HG02973 (cell line): ENCODE results near the gene SFSWAP.

Experiments used
- ATAC-seq: cut with Tn5 transposase; IDR thresholded peaks from one replicate; pipeline ENCODE4 v1.9.1; 2021; ENCODE audit warnings: moderate library complexity; ENCODE audit not compliant: unreplicated experiment

The SFSWAP gene

DNA sequence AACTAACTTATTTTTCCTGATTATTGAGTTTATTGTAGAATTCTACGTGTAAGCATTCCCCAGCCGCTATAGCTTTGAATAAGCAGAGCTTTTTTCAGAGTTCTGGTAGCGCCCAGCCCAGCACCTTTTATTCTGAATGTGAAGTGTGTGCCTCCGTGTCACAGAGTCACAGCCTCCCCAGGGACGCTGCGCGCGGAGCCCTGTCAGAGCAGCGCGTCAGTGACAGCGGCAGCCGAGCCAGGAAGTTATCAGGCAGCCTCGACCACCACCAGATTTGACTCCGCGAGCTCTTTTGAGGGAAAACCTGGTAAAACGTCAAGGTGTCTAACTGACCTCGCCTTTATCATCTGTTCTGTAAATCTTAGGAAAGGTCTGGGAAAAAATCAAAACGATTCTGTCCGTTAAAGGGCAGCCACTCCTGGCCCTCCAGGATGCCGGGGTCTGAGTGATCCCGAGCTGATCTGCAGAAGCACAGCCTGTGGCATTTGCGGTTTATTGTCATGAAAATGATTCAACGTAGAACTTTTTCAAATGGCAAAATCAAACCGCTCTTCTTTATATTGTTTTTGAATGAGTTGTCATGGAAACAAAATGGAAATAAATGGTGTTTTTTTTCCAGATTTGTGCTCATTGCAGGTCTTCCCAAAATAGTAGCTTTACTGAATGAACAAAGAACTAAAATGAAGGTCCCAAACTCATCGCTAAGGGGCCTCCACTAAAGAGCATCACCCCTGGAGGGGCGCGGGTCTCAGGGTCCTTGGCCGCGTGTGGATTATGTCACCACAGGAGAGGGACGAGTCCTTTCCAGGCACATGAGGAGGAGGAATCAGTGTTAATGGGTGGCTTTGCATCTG is 74.2 kb downstream of the SFSWAP start:
- ATAC-seq, result no peak

DNA sequence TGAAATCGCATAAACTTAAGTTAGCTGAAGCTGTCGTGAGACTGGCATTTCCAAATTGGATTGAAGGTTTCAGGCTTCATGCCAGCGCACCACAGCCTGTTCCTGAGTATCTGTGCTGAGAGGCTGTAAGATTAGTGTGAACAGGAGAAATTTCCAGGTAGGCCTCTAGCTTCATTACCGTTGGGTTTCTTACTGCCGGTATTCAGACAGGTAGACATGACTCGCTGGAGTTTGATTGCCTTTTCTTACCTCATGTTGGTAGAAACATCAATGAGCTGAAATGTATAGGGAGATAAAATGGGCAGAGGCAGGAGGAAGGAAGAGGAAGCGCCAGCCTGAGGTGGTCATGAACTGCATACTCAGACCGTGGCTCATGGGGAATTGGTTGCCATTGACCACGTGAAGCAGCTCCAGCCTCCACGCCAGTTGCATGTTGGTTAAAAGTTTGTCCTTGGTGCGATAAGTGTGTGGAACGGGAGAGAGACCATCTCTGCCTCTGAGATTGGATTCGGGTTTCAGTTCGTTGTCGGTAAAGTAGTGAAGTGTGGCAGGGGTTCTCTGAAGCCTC is 75.0 kb downstream of the SFSWAP start:
- ATAC-seq, result no peak

DNA sequence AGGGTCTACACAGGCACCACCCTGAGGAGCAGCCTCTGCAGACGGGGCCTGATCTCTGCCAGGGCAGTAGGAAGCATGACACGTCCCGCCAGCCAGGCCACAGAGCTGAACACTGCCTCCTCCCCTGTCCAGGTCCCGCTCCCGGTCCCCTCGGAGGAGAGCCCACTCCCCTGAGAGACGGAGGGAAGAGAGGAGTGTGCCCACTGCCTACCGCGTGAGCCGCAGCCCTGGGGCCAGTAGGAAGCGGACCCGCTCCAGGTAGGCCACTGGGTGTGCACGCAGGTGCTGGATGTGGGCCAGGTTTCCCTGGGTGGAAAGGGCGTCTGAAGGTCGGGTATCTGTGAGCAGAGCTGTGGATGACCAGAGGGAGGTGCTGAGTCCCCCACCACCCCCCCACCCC is 75.4 kb downstream of the SFSWAP start:
- ATAC-seq, result no peak

DNA sequence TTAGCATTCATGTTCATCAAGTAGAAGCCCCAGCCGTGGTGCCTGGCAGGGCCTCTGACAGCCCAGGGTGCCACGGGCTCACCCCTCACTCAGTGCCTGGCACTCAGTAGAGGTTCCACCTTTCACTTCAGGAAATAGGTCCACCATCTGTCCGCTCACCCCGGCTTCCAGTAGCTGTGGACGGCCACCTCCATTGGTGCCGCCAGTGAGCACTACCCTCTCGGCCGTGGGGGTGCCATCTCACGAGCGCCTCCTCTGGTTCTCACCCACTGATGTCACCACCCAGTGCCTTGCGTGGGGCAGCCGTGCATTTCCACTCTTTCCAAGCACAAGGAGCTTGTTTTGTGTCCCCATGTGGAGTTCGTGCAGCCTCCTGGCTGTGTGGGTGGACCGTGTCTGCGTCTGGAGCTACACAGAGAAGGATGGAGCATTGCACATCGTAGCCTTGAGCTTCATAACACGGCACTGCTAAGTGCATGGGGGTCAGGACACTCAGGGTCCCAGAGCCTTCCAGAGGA is 76.3 kb downstream of the SFSWAP start:
- no peak for ATAC-seq

DNA sequence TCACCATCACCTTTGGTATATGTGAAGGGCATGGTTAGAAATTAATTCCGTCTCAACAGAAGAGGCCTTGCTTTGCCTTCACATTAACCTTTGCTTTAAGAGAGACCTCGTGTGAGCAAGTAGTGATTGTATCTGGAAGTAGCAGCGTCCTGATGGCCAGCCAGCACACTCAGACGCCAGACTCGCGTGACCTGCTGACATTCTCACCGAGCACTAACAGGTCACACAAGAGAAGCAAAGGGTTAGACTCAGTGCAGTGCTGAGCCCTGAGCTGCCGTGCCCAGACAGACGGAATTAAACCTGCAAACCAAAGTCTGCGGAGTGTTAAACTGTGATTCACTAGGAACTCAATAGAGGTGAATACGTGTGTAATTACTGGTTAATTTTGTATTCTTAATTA is 77.2 kb downstream of the SFSWAP start:
- no peak for ATAC-seq

DNA sequence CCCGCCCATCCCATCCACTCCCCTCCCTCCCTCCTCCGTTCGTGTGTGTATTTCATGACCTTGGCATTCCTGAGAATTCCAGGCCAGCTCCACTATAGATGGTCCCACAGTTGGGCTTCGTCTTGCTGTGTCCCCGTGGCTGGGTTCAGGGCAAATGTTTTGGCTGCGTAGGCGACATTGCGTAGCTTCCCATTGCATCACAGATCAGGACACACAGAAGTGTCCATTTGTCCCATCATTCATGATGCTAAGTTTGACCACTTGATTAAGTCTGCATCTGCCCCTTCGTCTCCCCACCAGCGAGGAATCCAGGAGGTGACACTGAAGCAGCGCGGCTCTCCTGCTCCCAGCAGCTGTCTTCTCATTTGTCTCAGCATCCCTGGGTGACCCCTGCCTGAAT is 78.7 kb downstream of the SFSWAP start:
- ATAC-seq, result no peak

DNA sequence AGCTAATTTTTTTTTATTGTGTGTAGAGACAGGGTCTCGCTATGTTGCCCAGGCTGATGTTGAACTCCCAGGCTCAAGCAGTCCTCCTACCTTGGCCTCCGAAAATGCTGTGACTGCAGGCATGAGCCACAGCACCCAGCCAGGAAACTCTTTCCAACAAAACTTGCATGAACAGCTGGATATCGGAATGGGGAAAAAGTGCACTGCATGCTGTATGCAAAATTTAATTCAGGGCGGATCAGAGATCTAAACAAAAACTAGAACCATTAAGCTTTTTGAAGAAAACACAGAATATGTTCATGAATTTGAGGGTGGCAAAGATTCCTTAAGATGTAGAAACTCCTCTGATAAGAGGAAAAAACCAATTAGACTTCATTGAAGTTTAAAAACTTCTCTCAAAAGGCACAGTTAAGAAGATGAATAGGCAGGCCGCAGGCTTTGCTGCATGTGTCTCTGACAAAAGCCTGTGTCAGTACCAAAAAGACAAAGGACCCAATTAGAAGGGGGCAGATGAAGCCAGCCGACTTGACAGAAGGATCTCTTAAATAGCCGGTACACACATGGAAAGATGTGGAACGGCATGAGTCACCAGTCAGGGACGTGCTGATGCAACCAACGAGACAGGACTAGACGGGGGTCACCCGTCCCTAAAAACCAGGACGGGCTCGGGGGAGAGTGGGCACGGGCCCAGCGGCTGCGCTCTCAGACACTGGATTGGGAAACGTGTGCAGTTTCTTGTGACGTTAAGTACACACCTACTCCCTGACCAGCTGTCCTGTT is 82.5 kb downstream of the SFSWAP start:
- no peak for ATAC-seq

DNA sequence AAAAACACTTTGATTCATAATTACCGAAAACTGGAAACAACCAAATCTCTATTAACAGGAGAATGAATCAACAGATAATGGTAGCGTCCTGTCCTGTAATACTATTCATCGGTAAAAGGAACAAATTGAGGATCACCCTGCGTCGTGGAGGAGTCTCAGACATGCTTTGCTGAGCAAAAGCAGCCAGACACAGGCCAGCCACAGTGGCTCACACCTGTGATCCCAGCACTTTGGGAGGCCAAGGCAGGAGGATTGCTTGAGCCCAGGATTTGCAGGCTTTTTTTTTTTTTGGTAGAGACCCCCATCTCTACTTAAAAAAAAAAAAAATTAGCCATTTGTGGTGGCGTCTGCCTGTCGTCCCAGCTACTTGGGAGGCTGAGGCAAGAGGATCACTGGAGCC is 83.2 kb downstream of the SFSWAP start:
- no peak for ATAC-seq

DNA sequence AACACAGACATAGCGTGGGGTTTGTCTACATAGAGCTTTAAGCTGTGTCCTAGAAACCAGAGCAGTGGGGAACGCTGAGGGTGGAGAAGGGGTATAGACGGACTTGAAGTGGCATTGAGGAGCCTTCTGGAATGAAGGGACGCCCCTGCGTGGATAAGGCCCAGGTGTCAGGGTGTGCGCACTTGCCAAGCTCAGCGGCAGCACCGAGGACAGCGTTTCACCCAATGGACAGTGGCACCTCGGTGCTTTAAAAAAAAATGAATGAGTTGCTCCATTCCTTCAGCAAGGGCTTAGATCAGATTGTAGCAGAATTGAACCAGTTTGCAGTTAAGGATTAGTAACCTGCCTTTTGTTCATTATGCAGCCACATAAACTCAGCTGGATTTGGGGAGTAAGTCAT is 83.7 kb downstream of the SFSWAP start:
- no peak for ATAC-seq

DNA sequence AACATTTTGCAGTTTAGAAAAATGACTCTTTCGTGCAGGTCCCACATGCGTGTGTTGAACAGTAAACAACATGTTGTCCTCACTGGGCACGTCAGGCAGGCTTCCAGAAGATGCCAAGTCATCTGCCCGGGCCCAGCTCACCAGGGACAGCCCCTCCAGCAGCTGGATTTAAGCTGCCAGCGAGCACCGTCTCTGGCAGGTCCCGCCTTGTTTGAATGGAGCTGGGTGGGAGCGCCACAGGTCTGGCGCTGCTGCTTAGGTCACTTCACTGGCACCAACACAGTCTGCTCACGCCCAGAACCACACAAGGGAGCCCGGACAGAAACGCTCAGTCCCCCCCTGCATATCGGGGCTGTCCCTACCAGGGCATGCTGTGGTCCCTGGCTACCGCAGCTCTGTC is 84.2 kb downstream of the SFSWAP start:
- ATAC-seq, result no peak

DNA sequence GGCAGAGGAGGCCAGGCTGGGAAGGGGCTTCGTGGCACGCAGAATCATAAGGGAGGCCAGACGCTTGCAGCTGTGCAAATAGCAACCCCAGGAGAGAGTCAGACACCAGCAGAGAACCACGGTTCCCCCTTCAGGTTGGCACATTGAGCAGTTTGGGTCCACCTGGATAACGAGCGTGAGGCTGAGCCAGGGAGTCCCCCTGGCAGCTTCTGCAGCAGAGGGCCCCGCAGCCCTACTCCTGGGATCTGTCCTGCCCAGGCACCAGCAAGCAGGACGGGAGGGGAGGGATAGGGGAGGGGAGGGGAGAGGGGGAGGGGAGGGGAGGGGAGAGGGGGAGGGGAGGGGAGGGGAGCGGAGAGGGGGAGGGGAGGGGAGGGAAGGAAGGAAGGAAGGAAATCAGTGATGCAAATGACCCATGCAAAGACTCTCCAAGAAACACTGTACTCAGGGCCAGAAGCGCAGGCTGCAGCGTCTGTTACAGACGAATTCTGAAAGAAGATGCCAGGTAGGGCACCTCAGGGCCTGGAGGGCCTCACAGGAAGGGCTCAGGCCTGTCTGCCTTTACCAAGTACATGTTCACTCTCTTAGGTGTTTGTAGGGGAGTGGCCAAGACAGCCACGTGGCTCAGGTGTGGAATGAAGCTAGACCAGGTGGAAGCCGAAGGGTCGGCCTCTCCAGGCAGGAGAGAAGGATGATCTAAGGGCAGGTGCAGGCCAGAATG is 85.0 kb downstream of the SFSWAP start:
- ATAC-seq, result no peak

DNA sequence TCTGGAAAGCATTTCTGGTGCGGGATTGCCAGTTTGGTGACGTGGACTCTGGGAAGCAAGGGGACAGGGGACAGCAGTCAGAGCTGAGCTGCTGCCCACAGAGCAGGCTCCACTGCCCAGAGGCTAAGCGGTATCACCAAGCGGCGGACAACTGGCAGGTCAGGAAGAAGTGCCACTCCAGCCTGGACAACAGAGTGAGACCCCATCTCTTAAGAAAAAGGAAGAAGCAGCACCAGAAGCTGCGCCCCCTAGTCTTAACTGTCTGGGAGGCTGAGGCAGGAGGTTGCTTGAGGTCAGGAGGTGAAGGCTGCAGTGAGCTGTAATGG is 85.5 kb downstream of the SFSWAP start:
- ATAC-seq, result no peak

DNA sequence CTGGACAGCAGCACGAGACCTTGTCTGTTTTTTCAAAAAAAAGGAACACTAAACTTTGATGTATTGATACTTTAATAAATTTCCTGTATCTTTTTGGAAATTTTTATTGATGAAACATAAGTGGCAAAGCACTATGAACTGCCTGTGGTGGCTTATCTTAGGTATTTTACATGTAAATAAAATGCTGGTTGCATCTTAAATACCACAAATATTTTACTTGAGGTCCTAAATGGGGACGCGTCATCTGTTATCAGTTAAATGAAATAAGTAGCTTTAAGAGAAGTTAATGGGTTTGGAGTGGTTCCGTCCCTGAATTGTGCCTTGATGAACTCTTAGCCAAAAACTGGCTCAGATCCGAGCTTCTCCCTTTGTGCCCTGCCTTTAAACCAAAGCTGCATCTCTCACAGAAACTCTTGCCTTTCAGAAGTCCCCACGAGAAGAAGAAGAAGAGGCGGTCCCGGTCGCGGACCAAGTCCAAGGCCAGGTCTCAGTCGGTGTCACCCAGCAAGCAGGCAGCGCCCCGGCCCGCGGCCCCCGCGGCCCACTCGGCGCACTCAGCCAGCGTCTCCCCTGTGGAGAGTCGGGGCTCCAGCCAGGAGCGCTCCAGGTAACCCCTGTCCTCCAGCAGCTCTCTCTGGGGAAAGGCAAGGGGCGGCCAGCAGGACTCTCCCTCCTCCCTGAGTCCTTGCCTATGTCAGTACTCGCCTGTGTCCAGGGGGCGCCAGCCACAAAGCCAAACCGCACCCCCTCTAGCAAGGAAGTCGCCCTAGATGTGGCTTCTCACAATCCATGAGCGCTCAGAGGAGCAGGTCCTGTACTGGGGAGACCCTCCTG is 86.1 kb downstream of the SFSWAP start:
- ATAC-seq, result no peak

DNA sequence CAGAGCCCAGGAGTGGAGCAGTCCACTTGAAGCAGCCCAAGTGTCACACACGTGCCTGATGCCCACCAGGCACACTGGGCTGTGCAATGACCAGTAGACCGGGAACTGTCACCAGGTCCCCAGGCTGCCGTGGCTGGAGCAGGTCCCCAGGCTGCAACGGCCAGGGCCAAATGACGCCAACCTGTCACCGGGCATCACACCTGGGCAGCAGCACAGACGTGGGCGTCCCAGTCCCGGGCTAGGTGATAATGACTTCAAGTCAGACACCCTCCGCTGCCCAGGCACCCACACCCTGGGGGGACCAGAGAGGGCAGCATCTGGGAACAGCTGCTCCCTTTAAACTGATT is 86.7 kb downstream of the SFSWAP start:
- ATAC-seq, result no peak

DNA sequence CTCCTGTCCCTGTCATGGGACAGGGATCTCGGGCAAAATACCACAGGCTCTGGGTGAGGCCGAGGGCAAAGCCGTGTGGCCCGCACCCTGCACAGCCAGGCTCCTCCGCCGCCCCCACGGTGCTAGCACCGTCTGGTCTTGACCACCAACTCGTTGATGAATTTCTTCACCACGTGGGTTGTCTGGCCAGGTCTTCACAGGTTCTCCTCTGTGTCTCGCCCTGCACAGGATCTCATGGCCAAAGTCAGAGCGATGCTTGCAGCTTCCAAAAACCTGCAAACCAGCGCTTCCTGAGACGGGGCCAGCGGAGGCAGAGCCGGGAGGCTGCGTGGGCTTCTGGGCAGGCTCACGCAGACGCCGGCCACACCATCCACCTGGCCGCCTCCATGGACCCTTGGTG is 88.3 kb downstream of the SFSWAP start:
- no peak for ATAC-seq

DNA sequence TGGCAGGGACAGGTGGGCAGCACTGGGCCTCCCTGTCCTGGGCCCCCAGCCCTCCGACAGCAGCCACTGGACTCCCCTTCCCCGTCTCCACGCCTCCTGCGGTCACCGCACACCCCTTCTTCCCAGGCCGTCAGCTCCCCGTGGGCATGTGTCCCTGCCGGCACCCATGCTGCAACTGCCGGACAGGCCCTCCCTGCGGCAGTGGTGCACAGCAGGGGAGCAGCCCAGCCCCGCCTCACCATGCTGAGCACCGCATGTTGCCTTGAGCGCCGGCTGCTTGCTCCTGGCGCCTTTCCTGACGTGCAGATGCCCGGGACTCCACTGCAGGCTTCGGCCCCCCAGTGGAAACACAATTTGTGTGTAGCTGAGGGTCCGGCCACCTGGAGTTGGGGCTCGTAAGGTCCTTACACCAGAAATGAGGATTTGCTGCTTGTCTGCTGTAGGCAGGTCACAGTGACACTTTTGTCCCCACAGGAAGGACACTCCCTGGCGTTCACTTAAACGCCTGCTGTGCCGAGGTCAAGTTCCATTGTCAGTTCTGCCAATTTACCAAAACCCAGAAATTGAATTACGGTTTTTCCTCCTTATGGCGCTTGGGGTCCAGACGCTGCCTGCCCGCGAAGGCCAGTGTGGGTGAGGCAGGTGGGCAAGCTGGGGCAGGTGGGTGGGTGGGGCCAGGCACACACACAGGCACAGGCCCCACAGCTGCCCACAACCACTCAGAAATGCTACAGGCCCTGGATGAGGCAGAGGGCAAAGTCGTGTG is 89.1 kb downstream of the SFSWAP start:
- no peak for ATAC-seq

DNA sequence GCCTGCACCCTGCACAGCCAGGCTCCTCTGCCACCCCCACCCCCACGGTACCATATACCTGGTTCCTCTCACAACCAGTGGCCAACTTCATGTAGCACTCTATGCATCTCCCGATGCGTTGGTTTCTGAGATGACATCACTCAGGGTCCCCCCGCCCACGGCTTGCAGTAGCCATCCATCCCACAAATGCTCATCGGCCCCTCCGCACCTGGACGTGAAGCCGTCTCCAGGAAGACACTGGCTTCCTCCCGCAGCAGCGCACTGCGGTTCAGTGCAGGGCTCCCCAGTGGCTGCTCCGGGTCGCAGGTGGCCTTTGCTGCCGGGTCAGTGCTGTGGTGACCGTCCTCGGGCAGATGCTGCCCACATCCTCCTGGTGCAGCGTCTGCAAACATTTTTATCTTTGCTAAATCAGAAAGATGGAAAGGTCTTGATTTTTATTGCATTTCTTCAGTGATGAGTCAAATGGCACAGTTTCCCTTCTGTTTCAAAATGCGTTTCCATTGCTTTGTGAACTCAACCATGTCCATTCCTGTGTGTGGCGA is 89.8 kb downstream of the SFSWAP start:
- no peak for ATAC-seq

DNA sequence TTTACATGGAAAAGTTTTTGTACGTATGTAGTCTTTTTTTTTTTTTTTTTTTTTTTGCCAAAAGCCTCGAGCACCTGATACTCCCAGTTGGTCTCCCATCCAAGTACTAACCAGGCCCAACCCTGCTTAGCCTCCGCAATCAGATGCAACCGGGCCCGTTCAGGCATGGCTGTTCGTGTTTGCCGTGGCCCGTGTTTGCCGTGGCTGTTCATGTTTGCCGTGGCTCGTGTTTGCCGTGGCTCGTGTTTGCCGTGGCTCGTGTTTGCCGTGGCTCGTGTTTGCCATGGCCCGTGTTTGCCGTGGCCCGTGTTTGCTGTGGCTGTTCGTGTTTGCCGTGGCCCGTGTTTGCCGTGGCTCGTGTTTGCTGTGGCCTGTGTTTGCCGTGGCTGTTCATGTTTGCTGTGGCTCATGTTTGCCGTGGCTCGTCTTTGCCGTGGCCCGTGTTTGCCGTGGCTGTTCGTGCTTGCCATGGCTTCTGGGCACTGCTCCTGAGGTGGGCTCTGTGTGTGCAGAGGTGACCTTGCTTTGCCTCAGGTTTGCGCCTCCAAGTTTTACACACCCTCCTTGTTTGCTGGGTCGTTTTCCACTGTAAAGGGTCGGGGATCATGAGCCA is 90.5 kb downstream of the SFSWAP start:
- ATAC-seq, result no peak

DNA sequence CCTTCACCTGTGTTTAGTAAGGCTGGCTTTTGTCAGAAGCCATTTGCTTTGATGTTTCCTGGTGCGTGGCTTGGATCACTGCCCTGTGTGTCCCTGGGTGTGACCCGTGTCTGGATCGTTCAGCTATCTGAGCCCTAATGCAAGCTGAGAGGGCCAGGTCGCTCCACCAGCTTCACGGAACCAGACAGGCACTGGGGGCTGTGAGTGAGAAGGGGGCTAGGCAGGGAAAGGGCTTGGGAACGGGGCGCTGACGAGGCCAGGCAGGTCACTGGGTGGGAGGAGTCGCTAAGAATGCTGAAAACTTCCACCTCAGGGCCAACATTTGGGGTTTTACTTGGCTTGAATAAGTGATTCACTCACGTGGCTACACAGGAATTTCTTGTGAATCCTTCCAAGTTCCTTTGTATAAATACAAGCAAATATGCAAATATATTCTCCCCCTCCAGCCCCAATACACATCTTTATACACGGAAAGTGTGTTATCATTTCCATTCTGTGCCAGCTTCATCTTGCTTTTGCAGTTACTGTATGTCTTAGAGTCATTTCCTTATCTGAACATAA is 93.2 kb downstream of the SFSWAP start:
- no peak for ATAC-seq
